Measurements from ENCODE around the gene SPPL3. TPM values are rescaled to one million over a fixed set of nuclear protein-coding genes. Genes with fewer than 3 reads are reported as not detected.

Gene SPPL3
- total and polyA plus RNA-seq, 4 donors, result 18.9 to 108 (median 67.8) TPM

DNA sequence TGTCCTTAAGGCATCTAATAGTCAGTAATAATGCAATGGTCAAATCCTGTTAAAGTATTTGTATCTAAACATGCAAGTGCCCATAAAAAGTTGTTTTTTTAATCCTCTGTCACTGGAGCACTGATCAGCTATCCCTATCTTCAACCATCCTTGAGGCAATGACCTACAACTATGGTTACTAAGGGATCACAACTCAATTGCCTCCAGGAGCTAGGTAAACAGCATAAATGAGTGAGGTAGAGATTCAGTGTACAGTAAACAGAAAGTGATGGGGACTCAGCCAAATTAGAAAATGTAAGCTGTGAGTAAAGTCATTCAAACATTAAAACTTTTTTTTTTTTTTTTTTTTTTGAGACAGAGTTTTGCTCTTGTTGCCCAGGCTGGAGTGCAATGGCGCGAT, 18.6 kb downstream of the SPPL3 start:
- H3K36me3 ChIP-seq (ENCODE audit: control insufficient read depth, insufficient read depth, low read length), result no peaks in the 10 kb centered on the region
- no peaks in the 10 kb centered on the region for H3K9me3 ChIP-seq (ENCODE audit: control insufficient read depth, insufficient read depth, low read length)
- H3K27me3 ChIP-seq (ENCODE audit: control insufficient read depth, insufficient read depth, low read length), result no peaks in the 10 kb centered on the region
- no peak for DNase-seq (ENCODE audit: low read depth in 4 of 6, low spot score in 6 of 6)
- no peaks in the 10 kb centered on the region for H3K4me1 ChIP-seq (ENCODE audit: control insufficient read depth, insufficient read depth, low read length)
- H3K27ac ChIP-seq (ENCODE audit: low read depth, low read length), result no peak overlapping the region
- 100% methylated on average over 2 of the region's 2 CpGs for WGBS (ENCODE audit: insufficient coverage)
- H3K4me3 ChIP-seq (ENCODE audit: low read depth, low read length), result no peak overlapping the region

DNA sequence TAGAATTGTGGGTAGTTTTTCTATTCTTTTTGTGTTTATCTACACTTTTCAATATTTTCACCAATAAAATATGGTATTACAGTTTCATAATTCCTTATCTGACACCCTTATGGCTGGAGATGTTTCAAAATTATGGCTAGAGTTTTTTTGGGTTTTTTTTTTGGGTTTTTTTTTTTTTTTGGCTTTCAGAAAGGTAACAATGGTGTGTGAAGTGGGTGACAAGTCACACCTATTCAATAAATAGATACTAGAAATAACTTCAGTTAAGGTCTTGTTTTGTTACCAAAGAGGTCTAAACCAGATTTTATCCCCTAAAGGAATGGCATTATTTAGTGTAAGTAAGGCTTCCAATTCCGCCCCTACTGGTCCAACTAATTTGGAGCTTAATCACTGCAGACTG, 19.5 kb downstream of the SPPL3 start:
- Histone ChIP-seq H3K27me3 (ENCODE audit: control insufficient read depth, insufficient read depth, low read length) (no peaks in the 10 kb centered on the region), H3K36me3 (ENCODE audit: control insufficient read depth, insufficient read depth, low read length) (no peaks in the 10 kb centered on the region), H3K9me3 (ENCODE audit: control insufficient read depth, insufficient read depth, low read length) (no peaks in the 10 kb centered on the region), H3K4me1 (ENCODE audit: control insufficient read depth, insufficient read depth, low read length) (no peaks in the 10 kb centered on the region), H3K4me3 (ENCODE audit: low read depth, low read length) (no peak overlapping the region), H3K27ac (ENCODE audit: low read depth, low read length) (no peak overlapping the region)
- DNase-seq (ENCODE audit: low read depth in 4 of 6, low spot score in 6 of 6), result no peak
- no CpG with 5 or more reads among the region's 1 CpG for WGBS (ENCODE audit: insufficient coverage)

DNA sequence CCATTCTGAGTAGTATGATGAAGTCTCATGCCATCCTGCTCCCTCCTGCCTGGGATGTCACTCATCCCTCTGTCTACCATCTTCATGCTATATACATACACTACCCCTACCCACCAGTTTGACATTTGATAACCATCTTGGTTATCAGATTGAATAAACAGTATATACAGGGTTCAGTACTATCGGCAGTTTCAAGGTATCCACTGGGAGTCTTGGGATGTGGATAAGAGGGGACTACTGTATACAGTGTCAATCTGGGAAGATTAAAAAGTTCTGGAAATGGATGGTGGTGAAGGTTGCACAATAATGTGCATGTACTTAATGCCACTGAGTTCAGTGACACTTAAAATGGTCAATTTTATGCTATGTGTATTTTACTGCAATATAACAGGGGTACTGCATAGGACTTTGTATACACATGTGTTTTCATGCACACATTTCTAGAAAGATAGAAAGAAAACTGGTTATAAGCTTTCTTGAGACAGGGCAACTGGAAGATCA, 22.1 kb downstream of the SPPL3 start:
- DNase-seq (ENCODE audit: low read depth in 4 of 6, low spot score in 6 of 6), result no peak
- no peaks in the 10 kb centered on the region for H3K9me3 ChIP-seq (ENCODE audit: control insufficient read depth, insufficient read depth, low read length)
- H3K4me1 ChIP-seq (ENCODE audit: control insufficient read depth, insufficient read depth, low read length), result no peaks in the 10 kb centered on the region
- H3K36me3 ChIP-seq (ENCODE audit: control insufficient read depth, insufficient read depth, low read length), result peaks cover 2% of the 10 kb centered on the region
- H3K4me3 ChIP-seq (ENCODE audit: low read depth, low read length), result no peak overlapping the region
- no peak overlapping the region for H3K27ac ChIP-seq (ENCODE audit: low read depth, low read length)
- 100% methylated on average over 1 of the region's 1 CpG for WGBS (ENCODE audit: insufficient coverage)
- H3K27me3 ChIP-seq (ENCODE audit: control insufficient read depth, insufficient read depth, low read length), result no peaks in the 10 kb centered on the region

DNA sequence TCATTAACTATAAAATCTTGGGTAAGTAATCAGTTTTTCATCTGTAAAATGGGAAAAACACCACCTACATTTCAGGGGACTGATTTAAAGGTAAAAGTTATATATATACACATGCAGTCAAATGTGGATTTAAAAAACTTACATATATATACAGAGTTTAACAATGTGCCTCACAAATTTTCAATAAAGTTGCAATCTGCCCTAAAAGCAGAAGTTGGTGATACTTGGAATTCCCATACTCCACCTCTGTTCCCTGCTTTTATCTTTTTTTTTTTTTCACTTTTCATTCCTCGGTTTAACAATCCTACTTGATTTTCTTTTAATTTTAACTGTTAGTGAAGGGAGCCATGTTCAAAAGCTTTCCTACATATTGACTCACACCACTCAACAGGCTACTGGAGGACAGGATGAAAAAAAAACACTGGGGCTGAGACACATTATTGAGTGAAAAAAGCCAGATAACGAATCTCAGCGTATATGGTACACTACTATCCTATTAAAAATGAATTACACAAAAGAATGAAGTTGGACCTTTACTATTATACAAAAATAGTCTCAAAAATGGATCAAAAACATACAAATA, 24.3 kb downstream of the SPPL3 start:
- Histone ChIP-seq H3K27me3 (ENCODE audit: control insufficient read depth, insufficient read depth, low read length) (no peaks in the 10 kb centered on the region), H3K9me3 (ENCODE audit: control insufficient read depth, insufficient read depth, low read length) (no peaks in the 10 kb centered on the region), H3K4me1 (ENCODE audit: control insufficient read depth, insufficient read depth, low read length) (no peaks in the 10 kb centered on the region), H3K27ac (ENCODE audit: low read depth, low read length) (no peak overlapping the region), H3K36me3 (ENCODE audit: control insufficient read depth, insufficient read depth, low read length) (peaks cover 2% of the 10 kb centered on the region), H3K4me3 (ENCODE audit: low read depth, low read length) (no peak overlapping the region)
- WGBS (ENCODE audit: insufficient coverage), result no CpG with 5 or more reads among the region's 3 CpGs
- DNase-seq (ENCODE audit: low read depth in 4 of 6, low spot score in 6 of 6), result no peak

DNA sequence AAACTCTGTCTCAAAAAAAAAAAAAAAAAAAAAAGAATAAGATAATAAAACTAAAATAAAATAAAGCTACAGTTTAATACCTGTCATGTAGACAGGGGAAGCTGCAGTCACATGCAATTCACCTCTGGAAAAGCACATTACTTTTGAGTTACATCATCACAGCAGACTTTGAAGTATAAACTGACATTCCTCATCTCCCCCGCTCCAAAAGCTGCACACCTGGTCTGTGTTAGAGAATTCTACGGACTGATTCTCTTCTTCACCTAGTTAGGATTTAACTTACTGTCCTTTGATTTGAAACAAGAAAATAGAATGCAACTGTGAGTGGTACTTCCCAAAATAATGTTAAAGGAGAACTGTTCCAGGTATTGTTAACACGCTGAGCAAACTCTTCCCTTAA, 25.1 kb downstream of the SPPL3 start:
- Histone ChIP-seq H3K36me3 (ENCODE audit: control insufficient read depth, insufficient read depth, low read length) (peaks cover 2% of the 10 kb centered on the region), H3K9me3 (ENCODE audit: control insufficient read depth, insufficient read depth, low read length) (no peaks in the 10 kb centered on the region), H3K27ac (ENCODE audit: low read depth, low read length) (no peak overlapping the region), H3K4me1 (ENCODE audit: control insufficient read depth, insufficient read depth, low read length) (no peaks in the 10 kb centered on the region), H3K4me3 (ENCODE audit: low read depth, low read length) (no peak overlapping the region), H3K27me3 (ENCODE audit: control insufficient read depth, insufficient read depth, low read length) (no peaks in the 10 kb centered on the region)
- WGBS (ENCODE audit: insufficient coverage), result no CpG with 5 or more reads among the region's 3 CpGs
- DNase-seq (ENCODE audit: low read depth in 4 of 6, low spot score in 6 of 6), result no peak

DNA sequence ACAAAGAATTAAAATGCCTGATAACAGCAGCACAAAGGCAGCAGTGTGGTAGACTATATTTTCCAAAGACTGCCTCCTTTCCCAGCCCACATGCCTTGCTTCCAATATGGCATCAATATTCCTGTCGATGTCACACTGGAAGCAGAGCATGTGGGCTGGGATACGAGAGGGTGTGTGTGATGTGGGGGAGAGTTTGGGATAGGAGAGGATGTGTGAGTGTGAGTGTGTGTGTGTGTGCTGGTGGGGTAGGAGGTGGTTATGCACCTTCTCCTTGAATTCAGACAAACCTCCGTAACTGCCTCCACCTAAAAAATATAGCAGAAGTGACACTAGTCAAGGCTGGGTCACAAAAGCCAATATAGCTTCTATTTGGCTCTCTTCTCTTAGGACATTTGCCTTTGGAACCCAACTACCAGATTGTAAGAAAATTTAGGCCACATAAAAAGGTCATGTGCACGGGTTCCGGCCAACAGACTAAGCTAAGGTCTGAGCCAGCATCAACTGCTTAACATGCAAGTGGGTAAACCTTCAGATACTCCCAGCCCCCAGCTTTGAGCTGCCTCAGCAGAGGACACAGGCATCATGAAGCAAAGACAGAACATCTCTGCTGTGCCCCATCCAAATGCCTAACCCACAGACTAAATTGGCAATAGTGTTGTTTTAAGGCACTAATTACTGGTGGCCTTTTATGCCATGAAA, 29.5 kb downstream of the SPPL3 start:
- Histone ChIP-seq H3K4me3 (ENCODE audit: low read depth, low read length) (no peak overlapping the region), H3K9me3 (ENCODE audit: control insufficient read depth, insufficient read depth, low read length) (no peaks in the 10 kb centered on the region), H3K27me3 (ENCODE audit: control insufficient read depth, insufficient read depth, low read length) (no peaks in the 10 kb centered on the region), H3K4me1 (ENCODE audit: control insufficient read depth, insufficient read depth, low read length) (peaks cover 4% of the 10 kb centered on the region), H3K27ac (ENCODE audit: low read depth, low read length) (no peak overlapping the region), H3K36me3 (ENCODE audit: control insufficient read depth, insufficient read depth, low read length) (peaks cover 2% of the 10 kb centered on the region)
- 39% methylated on average over 2 of the region's 5 CpGs for WGBS (ENCODE audit: insufficient coverage)
- DNase-seq (ENCODE audit: low read depth in 4 of 6, low spot score in 6 of 6), result peak in 4 of 6 donors; percentile 2 to 38 (median 28)

DNA sequence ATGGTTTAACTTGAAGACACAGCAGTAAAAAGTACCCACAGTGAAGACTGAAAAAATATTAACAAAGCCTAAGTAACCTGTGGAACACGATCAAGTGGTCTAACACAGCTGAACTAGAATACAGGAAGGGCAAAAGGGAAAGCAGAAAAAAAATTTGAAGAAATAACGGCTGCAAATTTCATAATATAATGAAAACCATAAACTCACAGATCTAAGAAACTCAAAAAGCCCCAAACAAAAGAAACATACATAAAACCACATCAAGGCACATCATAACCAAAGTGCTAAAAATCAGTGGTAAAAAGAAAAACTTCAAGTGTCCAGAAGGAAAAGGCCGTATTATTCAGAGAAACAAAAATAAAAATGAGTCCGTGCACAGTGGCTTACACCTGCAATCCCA, 30.9 kb downstream of the SPPL3 start:
- Histone ChIP-seq H3K4me1 (ENCODE audit: control insufficient read depth, insufficient read depth, low read length) (peaks cover 4% of the 10 kb centered on the region), H3K9me3 (ENCODE audit: control insufficient read depth, insufficient read depth, low read length) (no peaks in the 10 kb centered on the region), H3K27ac (ENCODE audit: low read depth, low read length) (no peak overlapping the region), H3K36me3 (ENCODE audit: control insufficient read depth, insufficient read depth, low read length) (peaks cover 2% of the 10 kb centered on the region), H3K27me3 (ENCODE audit: control insufficient read depth, insufficient read depth, low read length) (no peaks in the 10 kb centered on the region), H3K4me3 (ENCODE audit: low read depth, low read length) (no peak overlapping the region)
- DNase-seq (ENCODE audit: low read depth in 4 of 6, low spot score in 6 of 6), result no peak
- 82% methylated on average over 2 of the region's 4 CpGs for WGBS (ENCODE audit: insufficient coverage)

DNA sequence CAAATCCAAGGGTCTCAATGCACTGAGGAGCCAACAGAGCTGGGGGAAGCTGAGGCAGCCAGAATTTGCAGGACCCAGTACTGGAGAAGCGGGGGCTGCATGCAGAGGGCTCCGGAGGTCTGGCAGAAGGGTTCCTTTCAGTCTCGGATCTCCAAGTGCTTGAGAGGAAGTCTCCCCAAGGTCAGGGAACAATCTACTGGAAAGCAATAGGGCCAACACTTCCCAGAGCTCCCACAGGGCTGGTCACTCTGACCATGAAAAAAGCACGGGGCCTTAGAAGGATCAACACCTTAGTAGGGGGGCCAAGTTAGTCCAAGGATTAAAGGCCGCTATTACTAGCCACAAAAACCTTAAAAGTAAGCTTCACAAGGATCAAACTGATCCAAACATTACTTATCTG, 31.7 kb downstream of the SPPL3 start:
- H3K9me3 ChIP-seq (ENCODE audit: control insufficient read depth, insufficient read depth, low read length), result no peaks in the 10 kb centered on the region
- H3K36me3 ChIP-seq (ENCODE audit: control insufficient read depth, insufficient read depth, low read length), result peaks cover 7% of the 10 kb centered on the region
- WGBS (ENCODE audit: insufficient coverage), result 45% methylated on average over 4 of the region's 5 CpGs
- no peak overlapping the region for H3K4me3 ChIP-seq (ENCODE audit: low read depth, low read length)
- H3K4me1 ChIP-seq (ENCODE audit: control insufficient read depth, insufficient read depth, low read length), result peaks cover 4% of the 10 kb centered on the region
- no peaks in the 10 kb centered on the region for H3K27me3 ChIP-seq (ENCODE audit: control insufficient read depth, insufficient read depth, low read length)
- no peak for DNase-seq (ENCODE audit: low read depth in 4 of 6, low spot score in 6 of 6)
- H3K27ac ChIP-seq (ENCODE audit: low read depth, low read length), result no peak overlapping the region

DNA sequence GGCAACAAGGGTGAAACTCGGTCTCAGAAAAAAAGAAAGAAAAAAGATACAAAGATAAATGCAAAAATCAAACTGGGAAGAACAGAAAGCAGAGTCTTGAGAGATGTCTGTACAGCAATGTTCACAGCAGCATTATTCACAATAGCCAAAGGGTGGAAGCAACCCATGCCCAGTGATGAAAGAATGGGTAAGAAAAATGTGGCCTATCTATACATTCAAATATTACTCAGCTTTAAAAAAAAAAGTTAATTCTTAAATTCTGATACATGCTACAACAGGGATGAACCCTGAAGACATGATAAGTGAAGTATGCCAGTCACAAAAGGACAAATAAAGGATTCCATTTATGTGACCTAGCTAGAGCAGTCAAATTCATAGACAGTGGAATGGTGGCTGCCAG, 33.7 kb downstream of the SPPL3 start:
- Histone ChIP-seq H3K4me1 (ENCODE audit: control insufficient read depth, insufficient read depth, low read length) (peaks cover 4% of the 10 kb centered on the region), H3K27me3 (ENCODE audit: control insufficient read depth, insufficient read depth, low read length) (no peaks in the 10 kb centered on the region), H3K27ac (ENCODE audit: low read depth, low read length) (no peak overlapping the region), H3K4me3 (ENCODE audit: low read depth, low read length) (no peak overlapping the region), H3K9me3 (ENCODE audit: control insufficient read depth, insufficient read depth, low read length) (no peaks in the 10 kb centered on the region), H3K36me3 (ENCODE audit: control insufficient read depth, insufficient read depth, low read length) (peaks cover 7% of the 10 kb centered on the region)
- no CpG with 5 or more reads among the region's 1 CpG for WGBS (ENCODE audit: insufficient coverage)
- DNase-seq (ENCODE audit: low read depth in 4 of 6, low spot score in 6 of 6), result no peak

DNA sequence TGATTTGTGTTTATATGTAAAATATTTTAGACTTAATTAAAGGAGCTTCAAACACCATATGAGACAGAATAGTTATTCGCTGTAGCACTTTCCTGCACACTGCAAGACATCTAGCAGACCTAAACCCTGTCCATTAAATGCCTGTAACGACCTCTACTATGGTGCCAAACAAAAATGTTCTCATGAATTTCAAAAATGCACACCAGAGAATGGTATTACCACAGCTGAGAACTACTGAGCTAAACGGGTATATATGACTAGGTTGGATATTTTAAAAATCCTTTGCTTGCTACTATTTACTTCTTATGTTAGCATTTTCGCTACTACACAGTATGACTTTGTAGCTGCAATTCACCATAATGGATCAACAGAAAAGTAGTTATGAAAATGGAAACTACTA, 34.8 kb downstream of the SPPL3 start:
- Histone ChIP-seq H3K36me3 (ENCODE audit: control insufficient read depth, insufficient read depth, low read length) (peaks cover 7% of the 10 kb centered on the region), H3K27me3 (ENCODE audit: control insufficient read depth, insufficient read depth, low read length) (no peaks in the 10 kb centered on the region), H3K4me1 (ENCODE audit: control insufficient read depth, insufficient read depth, low read length) (peaks cover 4% of the 10 kb centered on the region), H3K9me3 (ENCODE audit: control insufficient read depth, insufficient read depth, low read length) (no peaks in the 10 kb centered on the region), H3K27ac (ENCODE audit: low read depth, low read length) (no peak overlapping the region), H3K4me3 (ENCODE audit: low read depth, low read length) (no peak overlapping the region)
- WGBS (ENCODE audit: insufficient coverage), result 80% methylated on average over 1 of the region's 4 CpGs
- no peak for DNase-seq (ENCODE audit: low read depth in 4 of 6, low spot score in 6 of 6)
